ENCODE results near the gene CCT2.

The CCT2 gene

GRCh38 chr12:69619050-69619449 lies 33.8 kb downstream of the CCT2 start:
- DNase-seq (ENCODE audit: low spot score) = no peak
- H3K4me3 ChIP-seq = no peak overlapping the region
- no peak overlapping the region for H3K27ac ChIP-seq
- TF ChIP-seq, protein P1, sequence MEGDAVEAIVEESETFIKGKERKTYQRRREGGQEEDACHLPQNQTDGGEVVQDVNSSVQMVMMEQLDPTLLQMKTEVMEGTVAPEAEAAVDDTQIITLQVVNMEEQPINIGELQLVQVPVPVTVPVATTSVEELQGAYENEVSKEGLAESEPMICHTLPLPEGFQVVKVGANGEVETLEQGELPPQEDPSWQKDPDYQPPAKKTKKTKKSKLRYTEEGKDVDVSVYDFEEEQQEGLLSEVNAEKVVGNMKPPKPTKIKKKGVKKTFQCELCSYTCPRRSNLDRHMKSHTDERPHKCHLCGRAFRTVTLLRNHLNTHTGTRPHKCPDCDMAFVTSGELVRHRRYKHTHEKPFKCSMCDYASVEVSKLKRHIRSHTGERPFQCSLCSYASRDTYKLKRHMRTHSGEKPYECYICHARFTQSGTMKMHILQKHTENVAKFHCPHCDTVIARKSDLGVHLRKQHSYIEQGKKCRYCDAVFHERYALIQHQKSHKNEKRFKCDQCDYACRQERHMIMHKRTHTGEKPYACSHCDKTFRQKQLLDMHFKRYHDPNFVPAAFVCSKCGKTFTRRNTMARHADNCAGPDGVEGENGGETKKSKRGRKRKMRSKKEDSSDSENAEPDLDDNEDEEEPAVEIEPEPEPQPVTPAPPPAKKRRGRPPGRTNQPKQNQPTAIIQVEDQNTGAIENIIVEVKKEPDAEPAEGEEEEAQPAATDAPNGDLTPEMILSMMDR (IDR thresholded peaks at IDR 0.05) = no peak

GRCh38 chr12:69620077-69620476 lies 34.8 kb downstream of the CCT2 start:
- no peak for DNase-seq (ENCODE audit: low spot score)
- TF ChIP-seq, protein P1 (IDR thresholded peaks at IDR 0.05) = no peak
- no peak overlapping the region for H3K27ac ChIP-seq
- H3K4me3 ChIP-seq = no peak overlapping the region

DNA sequence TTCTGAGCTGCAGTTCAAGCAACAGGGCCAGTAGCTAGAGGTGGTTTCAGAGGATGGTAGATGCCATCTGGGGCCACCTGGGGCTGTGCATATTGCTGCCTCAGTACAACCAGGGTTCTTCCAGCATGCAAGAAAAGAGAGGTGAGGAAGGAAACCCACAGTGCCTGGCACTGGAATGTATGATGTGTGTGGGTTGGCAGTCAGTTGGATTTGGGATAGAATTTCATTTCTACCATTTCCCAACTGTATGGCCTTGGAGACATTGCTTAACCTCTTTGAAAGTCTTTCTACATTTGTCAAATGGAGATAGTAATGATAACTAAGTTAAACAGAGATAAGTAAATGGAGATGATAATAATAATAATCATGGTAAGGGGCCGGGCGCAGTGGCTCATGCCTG lies 35.7 kb downstream of the CCT2 start:
- Histone ChIP-seq H3K27ac (no peak overlapping the region), H3K4me3 (no peak overlapping the region)
- DNase-seq (ENCODE audit: low spot score) = no peak
- TF ChIP-seq, protein P1 (IDR thresholded peaks at IDR 0.05) = no peak

GRCh38 chr12:69621551-69621950 lies 36.3 kb downstream of the CCT2 start:
- TF ChIP-seq, protein P1 (IDR thresholded peaks at IDR 0.05) = no peak
- DNase-seq (ENCODE audit: low spot score) = no peak
- H3K27ac ChIP-seq = no peak overlapping the region
- H3K4me3 ChIP-seq = no peak overlapping the region

- DNase-seq (ENCODE audit: low spot score) = no peak
- Histone ChIP-seq H3K27ac (no peak overlapping the region), H3K4me3 (no peak overlapping the region)
Observed at GRCh38 chr12:69623970-69624369, 38.7 kb downstream of the CCT2 start.

DNA sequence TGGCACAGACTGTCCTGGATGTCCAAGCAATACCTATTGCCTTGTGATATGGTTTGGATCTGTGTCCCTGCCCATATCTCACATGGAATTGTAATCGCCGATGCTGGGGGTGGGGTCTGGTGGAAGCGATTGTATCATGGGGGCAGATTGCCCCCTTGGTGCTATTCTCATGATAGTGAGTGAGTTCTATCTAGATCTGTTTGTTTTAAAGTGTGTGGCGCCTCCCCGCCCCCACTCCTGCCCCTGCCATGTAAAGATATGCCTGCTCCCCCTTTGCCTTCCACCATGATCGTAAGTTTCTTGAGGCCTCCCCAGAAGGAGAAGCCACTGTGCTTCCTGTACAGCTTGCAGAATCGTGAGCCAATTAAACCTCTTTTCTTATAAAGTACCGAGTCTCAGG lies 42.2 kb downstream of the CCT2 start:
- TF ChIP-seq, protein P1 (IDR thresholded peaks at IDR 0.05) = no peak
- DNase-seq (ENCODE audit: low spot score) = no peak
- Histone ChIP-seq H3K27ac (no peak overlapping the region), H3K4me3 (no peak overlapping the region)

More at GRCh38 chr12:69623970-69624369, 38.7 kb downstream of the CCT2 start:
- TF ChIP-seq, protein P1 (IDR thresholded peaks at IDR 0.05) = no peak

GRCh38 chr12:69630191-69630590 lies 44.9 kb downstream of the CCT2 start:
- Histone ChIP-seq H3K4me3 (no peak overlapping the region), H3K27ac (no peak overlapping the region)
- TF ChIP-seq, protein P1 (IDR thresholded peaks at IDR 0.05) = no peak
- DNase-seq (ENCODE audit: low spot score) = no peak
